Esophagus mucosa (tissue), 1 donor: Measurements from ENCODE around the gene CSTPP1. TPM values are rescaled to one million over a fixed set of nuclear protein-coding genes. Genes with fewer than 3 reads are reported as not detected.
"Not testable (repeated sequence)": the region's sequence is repeated elsewhere in the genome, so short reads cannot be mapped to it uniquely, and the experiment has no call there.

Experiments
- ATAC-seq: fragments of 200-7000 bp; cut with Tn5 transposase; one replicate; pipeline ENCODE4 v1.9.1; 2020
- total RNA-seq: library from RNA; stranded (reverse); gene quantifications from one replicate; pipeline ENCODE4 v1.2.4, GENCODE V29; 2023
- donor health status: DM: yes; HTN: yes; CAD: no.

CSTPP1 gene
- total RNA-seq, 1 donor from 2014 or later = 12.6 TPM

GRCh38 chr11:46912526-46913150 lies 23.9 kb upstream of the CSTPP1 start:
- peak; percentile 42 for ATAC-seq

DNA sequence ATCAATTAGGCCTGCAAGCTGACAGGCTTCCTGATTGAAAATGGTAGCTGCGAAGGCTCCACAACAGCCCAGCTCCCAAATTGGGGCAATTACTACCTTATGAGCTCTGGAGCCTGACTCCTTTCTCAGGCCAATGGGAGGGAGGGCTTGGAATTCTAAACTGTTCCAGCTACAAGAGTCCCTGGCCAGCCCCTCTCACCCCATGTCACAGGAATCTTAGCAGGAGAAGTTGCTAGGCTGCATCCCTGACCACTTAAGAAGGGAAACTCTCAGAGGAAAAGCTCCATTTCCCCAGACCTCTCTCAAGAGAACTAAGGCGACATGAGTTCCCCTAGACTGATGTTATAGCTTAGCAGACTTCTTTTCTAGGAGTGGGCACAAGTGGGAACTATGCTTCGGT lies 23.1 kb upstream of the CSTPP1 start:
- no peak for ATAC-seq

DNA sequence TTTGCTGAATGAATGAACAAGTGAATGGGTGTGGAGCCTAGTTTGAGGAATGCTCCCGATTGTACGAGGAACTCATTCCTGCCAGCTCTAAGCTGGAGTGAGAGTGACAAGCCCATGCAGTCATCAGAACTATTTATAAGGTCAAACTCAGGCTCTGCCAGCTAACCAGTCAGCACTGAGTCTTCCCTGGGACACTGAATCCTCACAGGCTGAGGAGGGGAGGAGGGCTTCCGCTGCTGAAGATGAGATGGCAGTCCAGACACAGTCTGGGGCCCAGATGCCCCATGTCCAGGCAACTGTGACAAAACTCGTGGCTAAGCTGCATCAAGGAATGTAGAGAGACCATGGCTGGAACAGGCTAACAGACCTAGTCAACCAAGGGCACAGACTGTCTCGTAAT lies 22.2 kb upstream of the CSTPP1 start:
- peak; percentile 28 for ATAC-seq

GRCh38 chr11:46914910-46915309 lies 21.7 kb upstream of the CSTPP1 start:
- no peak for ATAC-seq

DNA sequence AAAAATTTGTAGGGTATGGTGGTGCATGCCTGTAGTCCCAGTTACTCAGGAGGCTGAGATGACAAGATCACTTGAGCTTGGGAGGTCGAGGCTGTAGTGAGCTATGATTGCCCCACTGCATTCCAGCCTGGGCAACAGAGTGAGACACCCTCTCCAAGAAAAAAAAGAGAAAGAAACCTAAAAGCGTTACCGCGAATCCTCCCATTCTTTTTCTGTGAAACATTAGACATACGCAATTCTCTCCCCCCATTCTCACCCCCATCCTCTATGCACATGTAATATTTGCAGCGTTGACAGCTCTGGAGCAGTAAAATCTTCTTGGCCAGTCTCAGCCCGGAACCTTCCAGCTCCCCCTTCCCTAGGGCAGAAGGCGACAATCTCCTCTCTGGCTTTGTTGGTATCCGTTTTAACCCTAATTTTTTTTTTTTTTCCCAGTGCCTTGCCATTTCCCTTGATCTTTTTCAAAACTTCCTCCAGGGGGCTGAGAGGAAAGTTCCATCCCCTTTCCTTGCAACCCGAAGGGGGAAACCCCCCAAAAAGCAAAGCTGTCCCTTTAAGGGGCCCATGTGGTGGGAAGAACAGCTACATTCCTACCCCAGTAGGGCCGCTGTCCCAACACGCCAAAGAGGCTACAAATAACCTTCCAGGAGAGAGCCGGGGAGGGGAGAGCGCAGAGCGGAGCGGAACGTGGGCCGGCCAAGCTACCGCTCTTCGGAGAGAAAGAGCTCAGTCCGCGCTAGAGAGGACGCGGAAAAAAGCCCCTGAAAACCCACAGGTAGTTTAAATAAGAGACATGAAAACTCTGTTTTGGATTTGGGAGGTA lies 20.1 kb upstream of the CSTPP1 start:
- peak; percentile 65 for ATAC-seq

DNA sequence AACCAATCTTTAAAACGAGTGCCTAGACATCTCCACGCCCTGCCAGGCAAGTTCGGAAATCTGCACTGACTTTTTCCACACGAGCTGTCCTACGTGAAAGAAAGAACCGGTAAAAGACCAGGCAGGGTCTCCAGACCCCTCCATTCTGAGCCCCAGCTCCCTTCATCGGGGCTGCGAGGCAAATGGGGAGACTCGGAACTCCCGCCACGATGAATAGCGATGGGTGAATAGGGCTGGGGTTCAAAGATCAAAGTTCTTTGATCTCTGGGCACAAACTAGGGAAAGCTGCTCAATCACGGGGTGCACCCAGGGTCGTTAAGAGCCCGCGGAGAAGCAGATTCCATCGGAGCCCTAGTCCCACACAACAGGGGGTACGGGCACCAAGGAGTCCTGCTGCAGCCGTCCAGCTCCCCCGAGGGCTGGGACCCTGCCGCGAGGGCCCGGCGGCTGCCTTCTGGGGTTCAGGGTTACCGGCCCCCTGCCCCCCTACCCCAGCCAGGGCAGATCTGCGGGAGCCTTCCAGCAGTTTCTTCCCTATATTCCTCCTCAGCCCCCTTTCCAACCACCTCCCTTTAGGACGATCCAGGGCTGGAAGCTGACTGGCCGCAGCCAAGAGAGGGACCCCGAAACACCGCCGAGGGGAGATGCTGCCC lies 19.3 kb upstream of the CSTPP1 start:
- ATAC-seq = no peak

DNA sequence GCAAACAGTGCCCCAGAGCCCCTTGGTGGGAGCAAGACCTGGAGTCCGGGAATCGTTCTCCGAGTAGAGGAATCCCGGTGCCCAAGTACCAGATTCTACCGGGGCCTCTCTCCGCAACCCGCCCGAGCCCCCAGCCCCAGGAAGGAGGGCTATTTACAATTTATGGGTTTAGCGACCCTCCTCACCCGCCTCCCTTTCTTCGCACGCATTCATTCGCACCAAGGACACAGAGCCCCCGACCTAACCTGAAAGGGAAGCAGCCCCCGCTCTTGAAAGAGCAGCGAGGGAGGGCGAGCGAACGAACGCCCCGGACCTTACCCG lies 18.8 kb upstream of the CSTPP1 start:
- no peak for ATAC-seq

GRCh38 chr11:46918083-46918787 lies 18.3 kb upstream of the CSTPP1 start, which contains the start of gene LRP4:
Gene LRP4, minus strand, starts transcription at chr11:46918550. Its CDS starts 171 bp downstream, at chr11:46918379.
- peak; percentile 32 for ATAC-seq

GRCh38 chr11:46918788-46919513 lies 17.6 kb upstream of the CSTPP1 start:
- ATAC-seq = no peak

GRCh38 chr11:46920755-46921154 lies 15.8 kb upstream of the CSTPP1 start:
- ATAC-seq = peak; percentile 83

GRCh38 chr11:46927928-46928327 lies 8.6 kb upstream of the CSTPP1 start:
- ATAC-seq = not testable (repeated sequence)

DNA sequence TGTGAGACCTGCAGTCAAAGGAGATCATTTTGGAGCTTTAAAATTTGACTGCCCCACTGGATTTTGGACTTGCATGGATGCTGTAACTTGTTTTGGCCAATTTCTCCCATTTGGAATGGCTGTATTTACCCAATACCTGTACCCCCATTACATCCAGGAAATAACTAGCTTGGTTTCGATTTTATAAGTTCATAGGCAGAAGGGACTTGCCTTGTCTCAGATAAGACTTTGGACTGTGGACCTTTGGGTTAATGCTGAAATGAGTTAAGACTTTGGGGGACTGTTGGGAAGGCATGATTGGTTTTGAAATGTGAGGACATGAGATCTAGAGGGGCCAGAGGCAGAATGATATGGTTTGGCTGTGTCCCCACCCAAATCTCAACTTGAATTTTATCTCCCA lies 7.9 kb upstream of the CSTPP1 start:
- ATAC-seq = not testable (repeated sequence)

GRCh38 chr11:46930089-46930488 lies 6.5 kb upstream of the CSTPP1 start:
- peak; percentile 44 for ATAC-seq

DNA sequence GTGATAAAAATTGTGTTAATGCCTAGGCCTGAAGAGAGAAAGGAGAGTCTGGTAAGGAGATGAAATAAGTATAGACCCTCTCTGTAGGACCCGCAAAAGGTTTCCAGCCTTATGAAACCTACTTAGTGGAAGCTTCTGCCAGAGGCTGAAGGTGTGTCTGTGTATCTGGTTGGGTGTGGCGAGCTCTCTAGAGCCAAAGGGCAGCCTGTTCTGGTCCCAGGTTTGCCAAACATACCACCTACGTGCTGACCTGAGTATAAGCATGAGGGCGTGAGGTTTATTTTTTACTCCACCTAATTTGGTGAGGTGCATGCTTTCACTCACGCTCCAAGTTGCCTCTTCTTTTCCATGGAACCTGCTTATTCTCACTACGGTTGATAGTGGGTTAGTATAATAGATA lies 5.6 kb downstream of the CSTPP1 start:
- ATAC-seq = peak; percentile 83

GRCh38 chr11:46944356-46945075 lies 8.0 kb downstream of the CSTPP1 start:
- ATAC-seq = no peak

DNA sequence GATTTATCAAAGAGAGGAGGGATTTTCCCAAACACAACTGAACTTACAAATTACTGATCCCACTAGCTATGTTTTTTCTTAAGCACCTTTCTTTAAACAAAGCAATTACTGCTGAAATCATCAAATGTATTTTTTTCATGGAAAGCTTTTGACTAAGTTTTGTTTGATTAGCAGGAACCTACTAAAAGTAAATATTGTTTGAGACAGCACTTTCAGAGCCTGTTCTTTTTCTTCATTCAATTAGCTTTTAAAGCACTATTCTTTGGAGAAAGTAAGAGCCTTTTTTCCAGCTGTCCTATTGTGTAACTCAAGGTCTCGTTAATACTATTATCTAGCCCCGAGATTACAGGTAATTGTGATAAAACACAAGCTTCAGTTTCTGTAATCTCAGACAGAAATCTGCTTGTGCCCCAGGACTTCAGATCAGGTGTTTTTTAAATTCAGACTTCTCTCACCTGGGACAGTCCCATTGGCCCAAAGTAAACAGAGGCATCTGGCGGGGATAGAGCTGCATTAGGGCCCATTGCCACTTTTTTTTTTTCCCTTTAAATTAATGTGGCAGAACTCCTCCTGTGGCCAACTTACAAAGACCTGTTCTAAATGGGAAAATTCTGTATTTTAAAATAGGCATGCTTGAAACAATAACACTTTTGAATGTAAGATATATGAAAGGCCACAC lies 11.0 kb downstream of the CSTPP1 start:
- ATAC-seq = no peak

DNA sequence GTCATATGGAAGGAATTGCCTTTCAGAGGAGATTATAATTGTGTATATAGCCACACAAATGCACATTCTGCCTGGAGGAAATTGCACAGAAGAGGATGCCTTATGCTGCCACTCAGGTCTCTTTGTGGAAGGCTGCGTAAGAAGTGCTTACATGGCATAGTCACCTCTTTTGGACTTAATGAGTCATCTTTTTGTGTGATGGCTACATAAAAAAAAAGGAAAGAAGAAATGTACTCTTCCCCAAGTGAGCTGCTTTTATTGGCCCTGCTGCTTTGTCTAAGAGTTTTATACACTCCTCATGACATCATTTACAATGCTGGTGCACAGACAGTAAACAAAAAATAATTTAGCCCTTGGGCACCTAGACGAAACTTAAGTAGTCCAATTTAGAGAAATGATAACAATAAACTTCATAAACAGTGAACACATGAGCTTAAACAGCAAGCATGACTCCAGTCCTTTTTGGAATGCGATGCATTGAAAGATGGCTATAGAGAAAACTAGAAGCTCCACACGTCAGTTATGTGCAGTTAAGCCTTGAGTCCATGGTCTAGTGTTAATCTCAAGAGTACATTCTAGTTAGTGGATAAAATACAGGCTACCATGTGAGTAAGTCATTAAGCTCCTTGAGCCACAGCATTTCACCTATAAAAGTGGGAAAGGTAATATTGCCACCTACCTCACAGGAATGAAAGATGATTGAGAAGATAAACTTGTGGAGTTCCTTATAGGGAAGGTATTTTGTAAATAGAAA lies 12.0 kb downstream of the CSTPP1 start:
- peak; percentile 93 for ATAC-seq

- no peak for ATAC-seq
Observed at GRCh38 chr11:46949297-46949696, 12.7 kb downstream of the CSTPP1 start.

- no peak for ATAC-seq
Observed at GRCh38 chr11:46951864-46952263, 15.3 kb downstream of the CSTPP1 start.

DNA sequence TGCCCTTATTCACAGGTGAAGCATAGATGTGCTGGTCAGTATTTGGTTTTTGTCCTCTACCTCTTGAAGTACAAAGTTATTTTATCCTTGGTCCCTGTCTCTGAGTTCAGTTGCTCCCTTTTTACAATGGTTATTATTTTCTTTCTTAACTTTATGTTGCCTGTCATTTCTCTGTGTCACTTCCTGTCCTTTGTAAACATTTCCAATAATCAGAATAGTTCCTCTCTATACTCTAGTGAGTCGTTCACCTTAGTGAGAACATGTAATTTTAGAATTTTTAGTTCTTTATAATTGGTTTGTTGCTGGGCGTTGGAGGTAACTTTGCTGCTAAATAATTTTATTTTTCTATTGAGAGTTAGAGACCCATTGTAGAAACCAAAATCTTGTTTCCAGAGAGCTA lies 16.0 kb downstream of the CSTPP1 start:
- no peak for ATAC-seq
